B cell (primary cell): Measurements from ENCODE around the gene BRSK2. TPM values are rescaled to one million over a fixed set of nuclear protein-coding genes. Genes with fewer than 3 reads are reported as not detected.

Experiments used
- ATAC-seq: fragments of 200-7000 bp; cut with Tn5 transposase; one replicate; pipeline ENCODE4 v1.10.0; 2021; ENCODE audit warnings: low read depth, mild to moderate bottlenecking, moderate number of reproducible peaks, moderate library complexity
- CTCF ChIA-PET: fragments of 350-600 bp; sonication (Branson Sonifier 250); formaldehyde crosslinking; loops from one replicate; lab custom pipeline; 2021; ENCODE audit warnings: antibody characterized with exemption, inconsistent platforms; lab: Charles Lee
- POLR2A ChIA-PET: fragments of 350-600 bp; sonication (Branson Sonifier 250); formaldehyde crosslinking; loops from one replicate; lab custom pipeline; 2021; ENCODE audit warnings: antibody characterized with exemption; lab: Charles Lee
- DNase-seq: peaks from one replicate; pipeline ENCODE4 v3.0.0; 2013
- H2AFZ ChIP-seq: 2 replicates; pipeline ENCODE4 v1.6.1; 2012; ENCODE audit warnings: mild to moderate bottlenecking, low read depth, low read length; ENCODE audit not compliant: insufficient read depth, poor library complexity, severe bottlenecking
- H3K27ac ChIP-seq, 2 donors: 1 replicate in 1 of 2; 2 replicates in 1 of 2; pipeline ENCODE4 v1.5.1; 2012 to 2013; ENCODE audit warnings: low read length in 2 of 2, mild to moderate bottlenecking in 2 of 2, moderate library complexity in 1 of 2
- H3K27me3 ChIP-seq, 4 experiments: fragments of 200-600 bp in 1 of 4; sonication (generic) in 1 of 4; replicated peaks in 1 of 4; 1 replicate in 2 of 4; 2 replicates in 2 of 4; pipeline versions ENCODE4 v1.6.1 to v1.7.0; 2013 to 2016; ENCODE audit warnings: low read length in 3 of 4, mild to moderate bottlenecking in 2 of 4, mixed read lengths in 1 of 4, moderate library complexity in 1 of 4; ENCODE audit not compliant: insufficient read depth in 4 of 4, control insufficient read depth in 3 of 4; ENCODE audit errors: control extremely low read depth in 1 of 4
- H3K36me3 ChIP-seq, 2 experiments: replicated peaks in 1 of 2; 1 replicate in 1 of 2; 2 replicates in 1 of 2; pipeline versions ENCODE4 v1.6.1 to v1.7.1; 2013; ENCODE audit warnings: low read length in 1 of 2; ENCODE audit not compliant: insufficient read depth in 2 of 2, control insufficient read depth in 1 of 2; ENCODE audit errors: control extremely low read depth in 1 of 2, extremely low read depth in 1 of 2
- H3K4me1 ChIP-seq, 2 donors: fragments of 200-600 bp in 1 of 2; sonication (generic) in 1 of 2; 1 replicate in 1 of 2; 2 replicates in 1 of 2; pipeline versions ENCODE4 v1.5.1 to v1.6.1; 2013 to 2017; ENCODE audit warnings: low read length in 2 of 2; ENCODE audit not compliant: control insufficient read depth in 2 of 2, insufficient read depth in 2 of 2
- H3K4me2 ChIP-seq: replicated peaks from 2 replicates; pipeline ENCODE3; 2012; ENCODE audit warnings: mild to moderate bottlenecking, low read depth, low read length; ENCODE audit not compliant: poor library complexity, severe bottlenecking
- H3K4me3 ChIP-seq, 5 experiments: fragments of 200-600 bp in 1 of 5; sonication (generic) in 1 of 5; 1 replicate in 3 of 5; 2 replicates in 2 of 5; pipeline versions ENCODE4 v1.5.1 to v1.7.0; 2011 to 2016; ENCODE audit warnings: low read length in 4 of 5, mild to moderate bottlenecking in 4 of 5, low read depth in 2 of 5, control low read depth in 1 of 5, moderate library complexity in 1 of 5; ENCODE audit not compliant: insufficient read depth in 1 of 5; ENCODE audit errors: control extremely low read depth in 1 of 5, extremely low read depth in 1 of 5
- H3K79me2 ChIP-seq: fragments of 200-600 bp; sonication (generic); one replicate; pipeline ENCODE4 v1.6.0; 2016; ENCODE audit warnings: low read length; ENCODE audit not compliant: control insufficient read depth, insufficient read depth
- H3K9ac ChIP-seq: fragments of 200-600 bp; sonication (generic); 2 replicates; pipeline ENCODE4 v1.6.1; 2017; ENCODE audit warnings: mild to moderate bottlenecking, low read length, moderate library complexity
- H3K9me3 ChIP-seq, 3 donors: one replicate each; pipeline versions ENCODE4 v1.6.1 to v1.7.1; 2013; ENCODE audit warnings: low read length in 2 of 3; ENCODE audit not compliant: control insufficient read depth in 2 of 3, insufficient read depth in 1 of 3; ENCODE audit errors: control extremely low read depth in 1 of 3
- H4K20me1 ChIP-seq: 2 replicates; pipeline ENCODE4 v1.6.0; 2012; ENCODE audit warnings: mild to moderate bottlenecking, low read length; ENCODE audit not compliant: insufficient read depth, control insufficient read depth, poor library complexity, severe bottlenecking
- H3K27ac Mint-ChIP-seq: one replicate; pipeline ENCODE4 v1.8.0; 2021; ENCODE audit warnings: mixed read lengths
- H3K27me3 Mint-ChIP-seq: one replicate; pipeline ENCODE4 v1.8.0; 2021; ENCODE audit warnings: mixed read lengths
- H3K4me1 Mint-ChIP-seq: one replicate; pipeline ENCODE4 v1.8.0; 2021; ENCODE audit warnings: mixed read lengths
- H3K4me3 Mint-ChIP-seq: one replicate; pipeline ENCODE4 v1.8.0; 2021; ENCODE audit warnings: mixed read lengths
- H3K9me3 Mint-ChIP-seq: one replicate; pipeline ENCODE4 v1.8.0; 2022; ENCODE audit warnings: mixed read lengths; ENCODE audit not compliant: insufficient read depth
- CTCF ChIP-seq: fragments of 200-600 bp; IDR thresholded peaks from one replicate; pipeline ENCODE4 v1.8.0; 2022; ENCODE audit warnings: antibody characterized with exemption, mild to moderate bottlenecking
- EZH2 ChIP-seq: IDR thresholded peaks from 2 replicates; pipeline ENCODE4 v1.6.1; 2012; ENCODE audit warnings: borderline replicate concordance, low read depth, mild to moderate bottlenecking, moderate library complexity, low read length; ENCODE audit not compliant: insufficient read depth, poor library complexity, severe bottlenecking
- WGBS: methylation state at CpG from one replicate; pipeline ENCODE4 v1.1.5; 2013; ENCODE audit warnings: missing lambda C conversion rate; ENCODE audit not compliant: insufficient coverage; 5-methylcytosine and 5-hydroxymethylcytosine counted together
- intact Hi-C: fragments of 100-400 bp; cut with micrococcal nuclease; formaldehyde crosslinking; loops from one replicate; pipeline ENCODE4 v1.10.0; 2022
- polyA plus RNA-seq: library from polyadenylated mRNA; depleted of rRNA; stranded (reverse); fragments of >200 nt; gene quantifications from 2 replicates; pipeline ENCODE4 v1.2.3, GENCODE V29; 2012
- total RNA-seq, 2 donors: library from RNA; stranded (reverse); fragments of 120-200 nt in 1 of 2; gene quantifications; 1 replicate in 1 of 2; 2 replicates in 1 of 2; pipeline versions ENCODE4 v1.2.3 to v1.2.4, GENCODE V29; 2013 to 2022

The BRSK2 gene
- total and polyA plus RNA-seq, 2 donors (not counting 1 experiment from before 2014, with no cell fraction given) = 0.51 to 0.79 TPM

GRCh38 chr11:1367721-1368120 lies 22.0 kb upstream of the BRSK2 start:
- H3K4me2 ChIP-seq = no peak overlapping the region
- H3K4me1 ChIP-seq = no peaks in the 10 kb centered on the region
- Mint-ChIP-seq H3K4me3 (no peak overlapping the region), H3K27me3 (no peaks in the 10 kb centered on the region), H3K9me3 (peaks cover 7% of the 10 kb centered on the region), H3K27ac (no peak overlapping the region), H3K4me1 (no peaks in the 10 kb centered on the region)
- no peak overlapping the region for H3K9ac ChIP-seq
- H3K36me3 ChIP-seq = no peaks in the 10 kb centered on the region
- ATAC-seq (no peak), DNase-seq (no peak)
- no peaks in the 10 kb centered on the region for H3K79me2 ChIP-seq
- H3K4me3 ChIP-seq = no peak overlapping the region
- no peak overlapping the region for H2AFZ ChIP-seq
- CTCF ChIA-PET = no interaction called here
- H4K20me1 ChIP-seq = no peaks in the 10 kb centered on the region
- H3K27me3 ChIP-seq = no peaks in the 10 kb centered on the region
- POLR2A ChIA-PET = no interaction called here
- peaks cover 0 to 55% (median 8%) of the 10 kb centered on the region in 3 donors for H3K9me3 ChIP-seq
- no peak overlapping the region for H3K27ac ChIP-seq
- TF ChIP-seq CTCF (no peak), EZH2 (no peak)
- WGBS = 91% methylated on average over 8 of the region's 8 CpGs
- intact Hi-C loops = no loop called here

GRCh38 chr11:1368216-1368615 lies 21.5 kb upstream of the BRSK2 start:
- 85% methylated on average over 8 of the region's 9 CpGs for WGBS
- ChIA-PET POLR2A (no interaction called here), CTCF (no interaction called here)
- Mint-ChIP-seq H3K4me1 (no peaks in the 10 kb centered on the region), H3K27me3 (no peaks in the 10 kb centered on the region), H3K27ac (no peak overlapping the region), H3K4me3 (no peak overlapping the region), H3K9me3 (peaks cover 7% of the 10 kb centered on the region)
- TF ChIP-seq CTCF (no peak), EZH2 (no peak)
- ATAC-seq (no peak), DNase-seq (no peak)
- no peaks in the 10 kb centered on the region for H3K79me2 ChIP-seq
- H3K4me3 ChIP-seq = no peak overlapping the region
- no peak overlapping the region for H3K4me2 ChIP-seq
- no peaks in the 10 kb centered on the region for H3K36me3 ChIP-seq
- no peak overlapping the region for H3K9ac ChIP-seq
- H2AFZ ChIP-seq = no peak overlapping the region
- H4K20me1 ChIP-seq = no peaks in the 10 kb centered on the region
- H3K27ac ChIP-seq = no peak overlapping the region
- intact Hi-C loops = no loop called here
- H3K27me3 ChIP-seq = no peaks in the 10 kb centered on the region
- no peaks in the 10 kb centered on the region for H3K4me1 ChIP-seq
- peaks cover 0 to 50% (median 8%) of the 10 kb centered on the region in 3 donors for H3K9me3 ChIP-seq
